HG03097 (cell line): ENCODE data around the gene IPO8.
"Not testable (repeated sequence)": the region's sequence is repeated elsewhere in the genome, so short reads cannot be mapped to it uniquely, and the experiment has no call there.

Experiments used
- ATAC-seq: cut with Tn5 transposase; IDR thresholded peaks from one replicate; pipeline ENCODE4 v1.9.1; 2021; ENCODE audit not compliant: unreplicated experiment, low FRiP score

The IPO8 gene

GRCh38 chr12:30613119-30613830, 82.4 kb downstream of the IPO8 start:
- ATAC-seq = no peak

GRCh38 chr12:30610718-30611117, 85.0 kb downstream of the IPO8 start:
- ATAC-seq = no peak

GRCh38 chr12:30609819-30610218, 85.8 kb downstream of the IPO8 start:
- not testable (repeated sequence) for ATAC-seq

GRCh38 chr12:30604302-30604701, 91.4 kb downstream of the IPO8 start:
- ATAC-seq = not testable (repeated sequence)

GRCh38 chr12:30603129-30603528, 92.5 kb downstream of the IPO8 start:
- no peak for ATAC-seq

GRCh38 chr12:30602678-30603077, 93.0 kb downstream of the IPO8 start:
- no peak for ATAC-seq

GRCh38 chr12:30599608-30600007, 96.1 kb downstream of the IPO8 start:
- ATAC-seq = no peak

GRCh38 chr12:30598889-30599288, 96.8 kb downstream of the IPO8 start:
- no peak for ATAC-seq

GRCh38 chr12:30595742-30596141, 99.9 kb downstream of the IPO8 start:
- no peak for ATAC-seq

- ATAC-seq = no peak
These were observed 101.2 kb downstream of the IPO8 start for GRCh38 chr12:30594509-30594908.

- ATAC-seq = not testable (repeated sequence)
These were observed 107.1 kb downstream of the IPO8 start for GRCh38 chr12:30588572-30588971.

- ATAC-seq = no peak
These were observed 107.9 kb downstream of the IPO8 start for GRCh38 chr12:30587782-30588181.

GRCh38 chr12:30585877-30586276, 109.8 kb downstream of the IPO8 start:
- ATAC-seq = no peak

- ATAC-seq = no peak
These were observed 112.7 kb downstream of the IPO8 start for GRCh38 chr12:30582943-30583342.

GRCh38 chr12:30580344-30580743, 115.3 kb downstream of the IPO8 start:
- no peak for ATAC-seq
